GM12865 (cell line): Measurements from ENCODE around the gene HLA-A.

Source experiments
- DNase-seq: peaks from one replicate; pipeline ENCODE4 v3.0.0; 2010; ENCODE audit warnings: low read depth
- H3K4me3 ChIP-seq: 2 replicates; pipeline ENCODE4 v1.5.1; 2011; ENCODE audit warnings: mild to moderate bottlenecking, low read depth, low read length, control low read depth
- TF ChIP-seq, protein P1 (sequence below): IDR thresholded peaks from 2 replicates; pipeline ENCODE4 v1.5.1; 2011; ENCODE audit warnings: low read length, control low read depth, low read depth, inconsistent platforms; ENCODE audit not compliant: insufficient read depth; ENCODE audit errors: missing control alignments

The HLA-A gene

DNA sequence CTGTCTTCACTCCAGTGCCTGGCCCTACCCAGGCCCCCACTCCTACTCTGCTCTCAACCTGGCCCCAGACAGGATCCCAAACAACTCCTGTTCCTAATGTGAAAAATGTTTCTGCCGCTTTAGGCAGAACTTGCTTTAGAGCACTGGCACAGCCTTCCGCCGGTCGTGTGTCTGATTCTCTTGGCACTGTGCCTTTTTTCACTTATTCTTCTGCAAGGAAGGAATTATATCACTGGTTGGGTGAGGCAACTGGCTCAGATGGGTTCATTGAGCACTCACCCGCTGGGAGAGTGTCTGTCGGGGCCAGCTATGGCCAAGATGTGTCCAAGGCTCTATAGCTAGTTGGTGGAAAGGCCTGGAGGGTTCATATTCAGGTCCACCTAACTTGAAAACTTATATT lies 33.6 kb upstream of the HLA-A start:
- TF ChIP-seq, protein P1, sequence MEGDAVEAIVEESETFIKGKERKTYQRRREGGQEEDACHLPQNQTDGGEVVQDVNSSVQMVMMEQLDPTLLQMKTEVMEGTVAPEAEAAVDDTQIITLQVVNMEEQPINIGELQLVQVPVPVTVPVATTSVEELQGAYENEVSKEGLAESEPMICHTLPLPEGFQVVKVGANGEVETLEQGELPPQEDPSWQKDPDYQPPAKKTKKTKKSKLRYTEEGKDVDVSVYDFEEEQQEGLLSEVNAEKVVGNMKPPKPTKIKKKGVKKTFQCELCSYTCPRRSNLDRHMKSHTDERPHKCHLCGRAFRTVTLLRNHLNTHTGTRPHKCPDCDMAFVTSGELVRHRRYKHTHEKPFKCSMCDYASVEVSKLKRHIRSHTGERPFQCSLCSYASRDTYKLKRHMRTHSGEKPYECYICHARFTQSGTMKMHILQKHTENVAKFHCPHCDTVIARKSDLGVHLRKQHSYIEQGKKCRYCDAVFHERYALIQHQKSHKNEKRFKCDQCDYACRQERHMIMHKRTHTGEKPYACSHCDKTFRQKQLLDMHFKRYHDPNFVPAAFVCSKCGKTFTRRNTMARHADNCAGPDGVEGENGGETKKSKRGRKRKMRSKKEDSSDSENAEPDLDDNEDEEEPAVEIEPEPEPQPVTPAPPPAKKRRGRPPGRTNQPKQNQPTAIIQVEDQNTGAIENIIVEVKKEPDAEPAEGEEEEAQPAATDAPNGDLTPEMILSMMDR = no peak
- DNase-seq = no peak
- no peak overlapping the region for H3K4me3 ChIP-seq

DNA sequence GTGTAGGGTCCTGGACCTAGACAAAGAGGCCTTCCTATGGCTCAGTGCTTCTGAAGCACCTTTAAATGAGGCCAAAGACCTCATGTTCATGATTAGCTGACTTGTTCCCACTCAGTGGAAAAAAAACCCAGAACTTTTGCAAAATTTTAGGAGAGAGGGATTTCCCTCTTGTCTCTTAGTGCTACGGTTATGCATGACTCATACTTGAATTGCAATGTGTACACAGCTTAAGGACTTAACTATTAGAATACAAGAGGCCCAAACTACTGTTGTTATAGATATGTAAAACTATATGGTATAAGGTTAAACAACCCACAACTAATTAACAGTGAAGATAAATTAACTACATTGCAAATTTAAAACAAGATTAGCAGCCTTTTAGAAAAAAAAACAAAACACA lies 32.3 kb upstream of the HLA-A start:
- DNase-seq = no peak
- no peak overlapping the region for H3K4me3 ChIP-seq
- TF ChIP-seq, protein P1 = no peak

DNA sequence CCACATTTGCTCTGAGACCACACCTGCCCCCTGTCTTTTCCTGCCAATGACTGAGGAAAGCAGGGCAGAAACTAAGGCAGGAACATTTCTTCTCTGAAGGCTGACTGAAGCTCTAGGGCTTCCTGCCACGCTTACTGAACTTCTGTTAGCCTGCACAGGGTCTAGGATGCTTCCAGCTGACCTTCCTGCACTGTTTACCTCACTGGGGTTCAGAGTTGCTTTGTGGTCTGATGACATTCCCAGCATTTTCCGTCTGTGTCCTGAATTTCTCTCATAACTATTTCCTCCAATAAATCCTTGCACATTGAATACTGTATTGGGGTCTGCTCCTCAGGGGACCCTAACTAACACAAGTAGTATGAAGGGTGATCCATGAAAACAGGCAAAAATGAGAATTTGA lies 29.5 kb upstream of the HLA-A start:
- no peak for DNase-seq
- TF ChIP-seq, protein P1 = no peak

DNA sequence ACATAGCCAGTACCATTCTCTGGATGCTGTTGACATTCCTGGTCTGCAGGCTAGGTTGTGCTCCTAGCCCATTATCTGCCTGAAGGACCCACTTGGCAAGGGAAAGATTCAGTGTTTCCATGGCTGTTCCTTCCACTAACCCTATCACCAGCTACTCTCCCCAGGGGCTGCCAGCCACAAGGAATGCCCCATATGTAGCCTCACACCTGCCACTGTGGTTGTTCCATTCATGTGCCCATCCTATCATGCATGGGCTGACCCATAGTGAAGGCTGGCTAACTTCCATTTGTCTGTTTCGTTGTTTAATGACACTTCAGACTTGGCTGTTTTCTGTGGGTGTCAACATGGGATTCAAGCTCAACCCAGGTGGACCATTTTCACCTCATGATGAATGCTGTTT lies 25.6 kb upstream of the HLA-A start:
- DNase-seq = no peak
- H3K4me3 ChIP-seq = no peak overlapping the region
- TF ChIP-seq, protein P1 = no peak

More for the DNA sequence above, 29.5 kb upstream of the HLA-A start:
- H3K4me3 ChIP-seq = no peak overlapping the region

DNA sequence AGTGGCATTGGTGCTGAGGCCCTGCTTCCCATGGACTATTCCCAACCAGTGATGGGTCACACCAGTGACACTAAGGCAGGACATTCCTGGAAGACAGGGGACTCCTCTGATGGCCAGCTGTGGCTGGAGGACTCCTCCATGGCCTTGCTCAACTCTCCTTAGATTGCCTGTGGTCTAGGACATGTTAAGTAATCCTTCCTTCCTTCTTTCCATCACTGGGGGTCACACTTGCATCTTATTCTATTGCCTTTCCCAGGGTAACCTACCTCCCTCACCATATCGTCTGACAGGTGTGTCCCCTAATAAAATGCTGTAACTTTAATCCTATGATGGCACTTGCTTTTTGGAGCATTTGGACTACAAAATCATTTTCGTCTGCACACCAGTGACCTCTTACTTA lies 24.5 kb upstream of the HLA-A start:
- DNase-seq = no peak
- H3K4me3 ChIP-seq = no peak overlapping the region
- TF ChIP-seq, protein P1 = no peak

DNA sequence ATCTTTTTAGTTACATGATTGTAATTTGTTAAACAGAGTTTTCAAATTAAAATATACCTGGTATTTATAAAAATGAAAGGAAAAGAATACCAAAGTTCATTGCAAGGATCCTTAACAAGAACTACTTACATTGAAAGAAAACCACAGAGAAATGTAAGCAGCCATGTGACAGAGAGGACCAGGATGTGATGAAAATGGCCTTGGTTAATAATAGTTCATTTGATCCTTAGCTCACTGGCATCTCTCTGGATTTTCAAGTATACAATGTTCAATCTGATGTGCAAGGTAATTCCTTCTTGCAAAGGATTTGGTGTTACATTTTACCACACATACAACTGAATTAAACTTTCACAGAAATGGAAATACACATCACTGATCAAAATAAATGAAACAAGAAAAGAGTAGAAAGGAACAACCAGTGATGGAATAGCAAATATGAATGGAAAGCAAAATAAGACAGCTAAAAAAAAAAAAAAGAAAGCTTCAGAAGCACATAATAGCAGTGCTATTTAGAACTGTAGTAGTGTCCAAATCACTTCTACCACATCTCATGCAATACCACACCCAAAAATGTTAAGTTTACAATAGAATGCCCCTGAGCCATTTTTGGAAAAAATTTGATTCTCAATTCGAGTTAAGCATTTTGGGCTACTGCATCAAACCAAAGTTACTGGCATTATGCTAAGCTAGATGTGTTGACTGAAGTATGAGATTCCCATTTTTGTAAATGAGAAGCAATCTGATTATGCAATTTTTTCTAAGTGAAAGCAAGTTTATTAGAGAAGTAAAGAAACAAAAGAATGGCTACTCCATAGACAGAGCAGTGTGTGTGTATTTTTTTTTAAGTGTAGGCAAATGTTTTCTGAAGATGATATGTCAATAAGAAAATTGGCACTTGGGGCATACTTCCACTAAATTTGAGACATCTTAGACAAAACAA lies 22.6 kb upstream of the HLA-A start:
- DNase-seq = no peak
- TF ChIP-seq, protein P1 = no peak
- no peak overlapping the region for H3K4me3 ChIP-seq
